K562 (cell line): ENCODE data around the gene GJC2. TPM values are rescaled to one million over a fixed set of nuclear protein-coding genes. Genes with fewer than 3 reads are reported as not detected.

Experiments
- CREBBP ChIP-seq: IDR thresholded peaks from one replicate; pipeline ENCODE4 v1.6.1; 2012; ENCODE audit warnings: low read depth, mild to moderate bottlenecking, control low read depth, inconsistent platforms, low read length
- FOXP1 ChIP-seq: sonication (generic); formaldehyde crosslinking; IDR thresholded peaks from 2 replicates; pipeline ENCODE4 v1.8.0; 2022; ENCODE audit warnings: mild to moderate bottlenecking, missing genetic modification reagents
- IFI16 ChIP-seq: fragments of 250-450 bp; sonication (Bioruptor Pico); IDR thresholded peaks from 2 replicates; pipeline ENCODE4 v2.1.2; 2022; ENCODE audit warnings: mild to moderate bottlenecking, inconsistent platforms
- NR2C1 ChIP-seq, 2 experiments: fragments of 450-650 bp; IDR thresholded peaks; 2 replicates each; pipeline ENCODE4 v1.6.1; 2017; ENCODE audit warnings: mild to moderate bottlenecking in 2 of 2, antibody characterized with exemption in 1 of 2, inconsistent platforms in 1 of 2, missing compliant biosample characterization in 1 of 2, missing genetic modification characterization in 1 of 2
- PHTF2 ChIP-seq: fragments of 250-450 bp; sonication (Bioruptor Pico); IDR thresholded peaks from 2 replicates; pipeline ENCODE4 v1.5.0; 2021; ENCODE audit warnings: mild to moderate bottlenecking
- POLR2A ChIP-seq: fragments of 450-650 bp; conservative IDR thresholded peaks from 2 replicates; pipeline ENCODE4 v1.6.1; 2016
- SP1 ChIP-seq: sonication (generic); formaldehyde crosslinking; IDR thresholded peaks from 2 replicates; pipeline ENCODE4 v1.8.1; 2022; ENCODE audit warnings: mild to moderate bottlenecking, missing genetic modification reagents
- SRSF9 ChIP-seq: fragments of 200-400 bp; formaldehyde crosslinking; IDR thresholded peaks from 2 replicates; pipeline ENCODE4 v1.6.1; 2017; ENCODE audit warnings: low read depth, low read length, borderline replicate concordance
- ZC3H8 ChIP-seq: fragments of 450-650 bp; IDR thresholded peaks from 2 replicates; pipeline ENCODE4 v1.6.1; 2017
- ZNF57 ChIP-seq: fragments of 450-650 bp; formaldehyde crosslinking; IDR thresholded peaks from 2 replicates; pipeline ENCODE4 v1.4.0; 2020; ENCODE audit warnings: mild to moderate bottlenecking, moderate library complexity
- ZNF584 ChIP-seq: fragments of 200-800 bp; sonication (Bioruptor generic); IDR thresholded peaks from 2 replicates; pipeline ENCODE4 v1.6.1; 2016; ENCODE audit warnings: low read depth, mild to moderate bottlenecking, missing genetic modification characterization, missing compliant biosample characterization
- polyA plus RNA-seq, 8 experiments: library from polyadenylated mRNA; depleted of rRNA in 4 of 8; stranded (reverse) in 5 of 8; unstranded in 3 of 8; fragments of >200 nt; fragmentation: Nextera tagmentation in 2 of 8; fragmentation: Illumina TruSeq in 1 of 8; extraction: Ambion mirVana in 2 of 8; extraction: Trizol in 1 of 8; gene quantifications; 2 replicates each; pipeline versions ENCODE4 v1.2.1 to v1.2.3, GENCODE V29; 2011 to 2014; ENCODE audit warnings: inconsistent platforms in 1 of 8, missing spikeins in 1 of 8
- total RNA-seq, 7 experiments: library from RNA; depleted of rRNA in 6 of 7; stranded (reverse); fragments of >200 nt in 6 of 7; fragmentation: Illumina TruSeq in 2 of 7; extraction: Trizol in 2 of 7; gene quantifications; 2 replicates each; pipeline versions ENCODE4 v1.2.1 to v1.2.3, GENCODE V29; 2011 to 2021; ENCODE audit warnings: low replicate concordance in 1 of 7
- TF ChIP-seq, protein P1 (sequence below): fragments of 250-450 bp; sonication (Bioruptor Pico); IDR thresholded peaks from 2 replicates; pipeline ENCODE4 v1.4.0; 2020
- TF ChIP-seq, protein P2 (sequence below): sonication (generic); formaldehyde crosslinking; IDR thresholded peaks from 2 replicates; pipeline ENCODE4 v1.8.0; 2022; ENCODE audit warnings: mild to moderate bottlenecking, missing genetic modification reagents, borderline replicate concordance
- TF ChIP-seq, protein P3 (sequence below): fragments of 250-450 bp; sonication (Bioruptor Pico); IDR thresholded peaks from 2 replicates; pipeline ENCODE4 v1.9.0; 2021; ENCODE audit warnings: mild to moderate bottlenecking
- TF ChIP-seq, protein P4 (sequence below): fragments of 250-450 bp; sonication (Bioruptor Pico); IDR thresholded peaks from 2 replicates; pipeline ENCODE4 v1.8.0; 2021; ENCODE audit warnings: mild to moderate bottlenecking, moderate library complexity
- TF ChIP-seq, protein P5 (sequence below): fragments of 450-650 bp; IDR thresholded peaks from 2 replicates; pipeline ENCODE4 v1.6.1; 2016; ENCODE audit warnings: borderline replicate concordance
- TF ChIP-seq, protein P6 (sequence below): fragments of 450-650 bp; IDR thresholded peaks from 2 replicates; pipeline ENCODE4 v1.6.1; 2018; ENCODE audit warnings: mild to moderate bottlenecking, low read depth; ENCODE audit not compliant: partially characterized antibody

The GJC2 gene
- total and polyA plus RNA-seq, 9 of the 15 experiments (the other 6 are each of a cell fraction or from before 2014, with no cell fraction given), result 0.03 to 0.62 (median 0.11) TPM; not detected in 2

DNA sequence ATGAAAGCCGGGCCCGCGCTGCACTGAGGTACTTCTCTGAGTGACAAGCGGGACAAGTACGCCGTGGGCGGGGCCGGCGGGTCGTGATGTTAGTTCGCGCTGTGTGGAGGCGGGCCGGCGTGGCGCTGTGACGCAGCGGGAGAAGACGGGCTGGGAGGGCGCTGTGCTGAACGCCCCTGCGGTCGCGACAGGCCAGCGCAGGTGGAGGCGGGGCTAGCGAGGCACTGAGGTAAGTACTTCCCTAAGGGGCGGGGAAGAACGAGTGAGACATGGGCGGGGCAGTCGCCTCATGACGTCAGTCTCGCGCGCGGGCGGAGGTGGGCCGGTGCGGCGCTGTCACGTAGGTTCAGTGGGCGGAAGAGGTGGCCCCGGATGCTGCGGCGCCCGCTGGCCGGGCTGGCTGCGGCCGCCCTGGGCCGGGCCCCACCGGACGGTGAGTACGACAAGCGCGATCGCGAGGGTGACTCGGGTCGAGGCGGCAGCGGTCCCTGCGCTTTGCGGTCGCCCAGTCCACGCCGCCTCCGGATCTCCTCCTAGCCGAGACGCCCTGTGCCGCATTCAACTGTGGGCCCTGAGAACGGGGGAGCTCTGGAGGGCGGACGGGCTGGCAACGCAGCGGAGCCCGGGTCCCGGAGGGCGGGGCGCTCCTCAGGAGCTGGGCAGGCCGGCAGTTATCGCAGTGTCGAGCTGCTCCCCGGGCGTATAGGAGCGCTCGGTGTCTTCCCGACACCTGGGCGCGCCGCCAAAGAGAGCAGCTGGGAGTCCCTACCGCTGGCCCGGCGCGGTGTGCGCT is 9.6 kb upstream of the GJC2 start, which contains the start of gene GUK1 (continued):
- no peak for TF ChIP-seq IFI16 (CRISPR knock-in tag)
- TF ChIP-seq PHTF2 (CRISPR knock-in tag), result 0 out of 2 replicates have a peak, but pooled peaks have one; percentile 25
- TF ChIP-seq SP1 (CRISPR knock-in tag), result peak; percentile 100
- TF ChIP-seq, protein P1, sequence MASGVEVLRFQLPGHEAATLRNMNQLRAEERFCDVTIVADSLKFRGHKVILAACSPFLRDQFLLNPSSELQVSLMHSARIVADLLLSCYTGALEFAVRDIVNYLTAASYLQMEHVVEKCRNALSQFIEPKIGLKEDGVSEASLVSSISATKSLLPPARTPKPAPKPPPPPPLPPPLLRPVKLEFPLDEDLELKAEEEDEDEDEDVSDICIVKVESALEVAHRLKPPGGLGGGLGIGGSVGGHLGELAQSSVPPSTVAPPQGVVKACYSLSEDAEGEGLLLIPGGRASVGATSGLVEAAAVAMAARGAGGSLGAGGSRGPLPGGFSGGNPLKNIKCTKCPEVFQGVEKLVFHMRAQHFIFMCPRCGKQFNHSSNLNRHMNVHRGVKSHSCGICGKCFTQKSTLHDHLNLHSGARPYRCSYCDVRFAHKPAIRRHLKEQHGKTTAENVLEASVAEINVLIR (CRISPR knock-in tag), result peak; percentile 96
- TF ChIP-seq ZC3H8, result no peak
- TF ChIP-seq, protein P2, sequence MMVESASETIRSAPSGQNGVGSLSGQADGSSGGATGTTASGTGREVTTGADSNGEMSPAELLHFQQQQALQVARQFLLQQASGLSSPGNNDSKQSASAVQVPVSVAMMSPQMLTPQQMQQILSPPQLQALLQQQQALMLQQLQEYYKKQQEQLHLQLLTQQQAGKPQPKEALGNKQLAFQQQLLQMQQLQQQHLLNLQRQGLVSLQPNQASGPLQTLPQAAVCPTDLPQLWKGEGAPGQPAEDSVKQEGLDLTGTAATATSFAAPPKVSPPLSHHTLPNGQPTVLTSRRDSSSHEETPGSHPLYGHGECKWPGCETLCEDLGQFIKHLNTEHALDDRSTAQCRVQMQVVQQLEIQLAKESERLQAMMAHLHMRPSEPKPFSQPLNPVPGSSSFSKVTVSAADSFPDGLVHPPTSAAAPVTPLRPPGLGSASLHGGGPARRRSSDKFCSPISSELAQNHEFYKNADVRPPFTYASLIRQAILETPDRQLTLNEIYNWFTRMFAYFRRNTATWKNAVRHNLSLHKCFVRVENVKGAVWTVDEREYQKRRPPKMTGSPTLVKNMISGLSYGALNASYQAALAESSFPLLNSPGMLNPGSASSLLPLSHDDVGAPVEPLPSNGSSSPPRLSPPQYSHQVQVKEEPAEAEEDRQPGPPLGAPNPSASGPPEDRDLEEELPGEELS (CRISPR knock-in tag), result peak; percentile 84; the same call in 1 of the 2 replicates
- TF ChIP-seq, protein P3, sequence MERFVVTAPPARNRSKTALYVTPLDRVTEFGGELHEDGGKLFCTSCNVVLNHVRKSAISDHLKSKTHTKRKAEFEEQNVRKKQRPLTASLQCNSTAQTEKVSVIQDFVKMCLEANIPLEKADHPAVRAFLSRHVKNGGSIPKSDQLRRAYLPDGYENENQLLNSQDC (CRISPR knock-in tag), result no peak
- no peak for TF ChIP-seq SRSF9
- no peak for TF ChIP-seq ZNF584
- TF ChIP-seq, protein P4, sequence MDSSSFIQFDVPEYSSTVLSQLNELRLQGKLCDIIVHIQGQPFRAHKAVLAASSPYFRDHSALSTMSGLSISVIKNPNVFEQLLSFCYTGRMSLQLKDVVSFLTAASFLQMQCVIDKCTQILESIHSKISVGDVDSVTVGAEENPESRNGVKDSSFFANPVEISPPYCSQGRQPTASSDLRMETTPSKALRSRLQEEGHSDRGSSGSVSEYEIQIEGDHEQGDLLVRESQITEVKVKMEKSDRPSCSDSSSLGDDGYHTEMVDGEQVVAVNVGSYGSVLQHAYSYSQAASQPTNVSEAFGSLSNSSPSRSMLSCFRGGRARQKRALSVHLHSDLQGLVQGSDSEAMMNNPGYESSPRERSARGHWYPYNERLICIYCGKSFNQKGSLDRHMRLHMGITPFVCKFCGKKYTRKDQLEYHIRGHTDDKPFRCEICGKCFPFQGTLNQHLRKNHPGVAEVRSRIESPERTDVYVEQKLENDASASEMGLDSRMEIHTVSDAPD (CRISPR knock-in tag), result no peak
- TF ChIP-seq, protein P5, sequence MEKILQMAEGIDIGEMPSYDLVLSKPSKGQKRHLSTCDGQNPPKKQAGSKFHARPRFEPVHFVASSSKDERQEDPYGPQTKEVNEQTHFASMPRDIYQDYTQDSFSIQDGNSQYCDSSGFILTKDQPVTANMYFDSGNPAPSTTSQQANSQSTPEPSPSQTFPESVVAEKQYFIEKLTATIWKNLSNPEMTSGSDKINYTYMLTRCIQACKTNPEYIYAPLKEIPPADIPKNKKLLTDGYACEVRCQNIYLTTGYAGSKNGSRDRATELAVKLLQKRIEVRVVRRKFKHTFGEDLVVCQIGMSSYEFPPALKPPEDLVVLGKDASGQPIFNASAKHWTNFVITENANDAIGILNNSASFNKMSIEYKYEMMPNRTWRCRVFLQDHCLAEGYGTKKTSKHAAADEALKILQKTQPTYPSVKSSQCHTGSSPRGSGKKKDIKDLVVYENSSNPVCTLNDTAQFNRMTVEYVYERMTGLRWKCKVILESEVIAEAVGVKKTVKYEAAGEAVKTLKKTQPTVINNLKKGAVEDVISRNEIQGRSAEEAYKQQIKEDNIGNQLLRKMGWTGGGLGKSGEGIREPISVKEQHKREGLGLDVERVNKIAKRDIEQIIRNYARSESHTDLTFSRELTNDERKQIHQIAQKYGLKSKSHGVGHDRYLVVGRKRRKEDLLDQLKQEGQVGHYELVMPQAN, result peak; percentile 80
- 0 out of 2 replicates have a peak, but pooled peaks have one; percentile 63 for TF ChIP-seq FOXP1 (CRISPR knock-in tag)
- no peak for TF ChIP-seq NR2C1 (IDR thresholded peaks at IDR 0.05)
- TF ChIP-seq NR2C1 (tag; IDR thresholded peaks at IDR 0.05), result no peak
- no peak for TF ChIP-seq ZNF57 (CRISPR knock-in tag)
- TF ChIP-seq POLR2A, result peak; percentile 95
- TF ChIP-seq, protein P6, sequence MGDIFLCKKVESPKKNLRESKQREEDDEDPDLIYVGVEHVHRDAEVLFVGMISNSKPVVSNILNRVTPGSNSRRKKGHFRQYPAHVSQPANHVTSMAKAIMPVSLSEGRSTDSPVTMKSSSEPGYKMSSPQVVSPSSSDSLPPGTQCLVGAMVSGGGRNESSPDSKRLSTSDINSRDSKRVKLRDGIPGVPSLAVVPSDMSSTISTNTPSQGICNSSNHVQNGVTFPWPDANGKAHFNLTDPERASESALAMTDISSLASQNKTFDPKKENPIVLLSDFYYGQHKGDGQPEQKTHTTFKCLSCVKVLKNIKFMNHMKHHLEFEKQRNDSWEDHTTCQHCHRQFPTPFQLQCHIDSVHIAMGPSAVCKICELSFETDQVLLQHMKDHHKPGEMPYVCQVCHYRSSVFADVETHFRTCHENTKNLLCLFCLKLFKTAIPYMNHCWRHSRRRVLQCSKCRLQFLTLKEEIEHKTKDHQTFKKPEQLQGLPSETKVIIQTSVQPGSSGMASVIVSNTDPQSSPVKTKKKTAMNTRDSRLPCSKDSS, result no peak
- TF ChIP-seq CREBBP, result no peak
